DMS114 treated with DMSO at 0.1 percent for 48 hours (cell line): Measurements from ENCODE around the gene RNU1-4.
"Not testable (repeated sequence)": the region's sequence is repeated elsewhere in the genome, so short reads cannot be mapped to it uniquely, and the experiment has no call there.

Source experiments
- DNase-seq: peaks from one replicate; lab custom pipeline; 2025; ENCODE audit not compliant: unreplicated experiment; lab: John Stamatoyannopoulos, UW

Gene RNU1-4

DNA sequence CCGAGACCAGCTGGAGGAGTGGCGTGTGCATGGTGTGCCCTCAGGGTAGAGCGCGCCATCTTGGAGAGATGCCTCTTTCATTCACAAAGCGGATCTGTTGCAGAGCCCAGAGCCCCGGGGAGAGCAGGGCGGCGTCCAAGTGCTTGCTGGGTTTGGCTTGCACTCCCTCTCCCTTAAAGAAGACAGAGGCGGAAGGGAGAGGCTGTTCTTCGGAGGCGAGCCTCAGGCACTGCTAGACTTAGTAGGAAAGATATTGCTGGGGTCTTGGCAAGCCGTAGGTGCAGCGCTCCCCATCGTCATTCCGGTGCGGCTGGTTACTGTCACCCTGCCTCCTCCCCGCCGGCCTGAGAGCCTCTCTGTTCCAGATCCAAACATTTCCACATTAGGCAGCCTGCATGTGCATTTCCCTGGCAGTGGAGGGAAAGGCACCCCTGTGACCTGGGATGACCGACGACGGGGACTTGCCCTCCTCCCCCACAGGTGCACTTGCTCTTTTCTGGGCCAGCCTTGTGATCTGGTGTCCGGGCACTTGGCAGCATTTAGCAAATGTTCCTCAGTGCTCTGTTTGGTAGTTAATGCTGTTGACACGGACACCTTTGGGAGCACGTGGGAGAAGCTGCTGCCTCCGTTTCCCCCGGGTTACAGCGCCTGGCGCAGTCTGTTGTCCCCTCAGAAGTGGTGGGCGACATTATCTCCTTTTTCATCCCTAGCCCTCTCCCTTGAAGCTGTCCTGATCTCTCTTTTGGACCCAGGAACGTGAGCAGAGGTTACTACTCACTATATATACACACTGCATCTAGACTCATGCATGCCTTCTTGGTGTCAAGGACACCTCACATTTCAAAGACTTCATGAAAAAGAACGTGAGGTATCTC lies 25.7 kb downstream of the RNU1-4 start:
- not testable (repeated sequence) for DNase-seq

DNA sequence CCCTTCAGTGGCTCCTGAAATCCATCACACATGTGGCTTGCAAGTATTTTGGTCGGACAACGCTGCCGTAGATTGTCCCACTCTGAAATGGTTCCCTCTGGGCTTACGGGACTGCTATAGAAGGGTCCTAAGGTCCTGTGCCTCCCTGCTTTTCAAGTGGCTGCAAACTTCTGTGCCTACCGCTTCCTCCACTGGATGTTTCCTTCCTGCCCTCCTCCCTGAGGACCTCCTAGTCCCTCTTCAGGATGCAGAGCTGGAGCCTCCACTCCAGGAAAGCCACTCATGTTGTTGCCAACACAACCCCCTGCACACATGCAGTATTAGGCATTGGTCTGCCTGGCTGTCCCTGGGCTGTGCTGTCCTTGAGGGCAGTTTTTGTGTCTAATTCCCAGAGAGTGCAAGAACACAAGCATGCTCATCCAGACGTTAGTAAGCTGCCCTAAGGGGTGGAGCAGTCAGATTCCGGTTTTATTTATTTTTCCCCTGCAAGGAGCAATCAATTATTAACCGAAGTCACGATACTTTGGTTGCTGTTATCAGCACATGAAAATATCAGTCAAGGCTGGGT lies 26.5 kb downstream of the RNU1-4 start:
- not testable (repeated sequence) for DNase-seq

DNA sequence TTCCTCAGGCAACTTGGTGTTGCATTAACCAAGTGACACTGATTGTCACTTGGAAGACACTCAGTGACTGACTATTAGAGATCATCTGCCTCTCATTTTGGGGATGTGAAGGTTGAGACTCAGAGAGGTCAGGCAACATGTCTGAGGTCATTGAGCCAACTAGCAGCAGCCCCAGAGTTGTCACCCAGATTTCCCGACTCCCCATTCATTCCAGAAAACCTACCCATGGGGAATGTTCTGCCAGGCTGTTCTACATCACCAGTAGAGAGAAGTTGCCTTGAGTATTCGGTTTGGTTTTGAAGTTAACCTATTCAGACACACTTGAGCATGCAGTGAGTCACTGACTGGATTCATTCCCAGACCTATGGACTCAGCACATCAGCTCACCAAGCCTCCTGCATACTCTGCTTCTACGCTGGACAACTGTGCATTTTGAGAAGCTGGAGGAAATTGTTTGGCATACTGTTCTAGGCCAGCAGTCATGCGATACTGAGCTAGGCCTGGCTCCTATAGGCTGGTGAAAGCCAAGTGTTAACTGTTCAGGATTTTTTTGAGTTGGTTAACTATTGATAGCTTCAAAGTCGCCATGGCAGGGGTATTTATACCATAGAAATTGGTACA lies 29.9 kb downstream of the RNU1-4 start:
- not testable (repeated sequence) for DNase-seq

DNA sequence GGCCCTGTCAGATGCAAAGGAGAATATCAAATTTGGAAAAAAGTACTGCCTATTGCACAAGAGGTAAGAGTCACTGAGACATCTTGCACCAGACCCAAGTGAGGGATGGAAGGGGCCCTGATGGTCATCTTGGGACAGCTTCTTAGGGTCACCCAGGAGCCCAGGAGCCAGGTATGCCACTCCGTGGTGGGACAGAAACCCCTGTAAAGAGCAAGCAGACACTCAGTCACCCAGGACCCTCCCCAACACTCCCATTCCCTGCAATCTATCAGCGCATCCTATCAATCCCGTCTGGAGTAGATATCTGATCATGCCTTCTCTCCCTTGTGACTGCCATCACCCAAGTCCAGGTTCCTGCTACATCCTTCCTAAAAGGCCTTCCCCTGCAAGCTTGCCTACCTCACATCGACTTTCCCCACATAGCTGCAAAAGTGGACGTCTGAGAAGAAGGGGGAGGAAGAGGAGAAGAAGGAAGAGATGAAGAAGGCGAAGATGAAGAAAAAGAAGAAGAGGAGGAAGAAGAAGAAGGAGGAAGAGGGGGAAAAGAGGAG lies 30.7 kb downstream of the RNU1-4 start:
- DNase-seq = not testable (repeated sequence)

DNA sequence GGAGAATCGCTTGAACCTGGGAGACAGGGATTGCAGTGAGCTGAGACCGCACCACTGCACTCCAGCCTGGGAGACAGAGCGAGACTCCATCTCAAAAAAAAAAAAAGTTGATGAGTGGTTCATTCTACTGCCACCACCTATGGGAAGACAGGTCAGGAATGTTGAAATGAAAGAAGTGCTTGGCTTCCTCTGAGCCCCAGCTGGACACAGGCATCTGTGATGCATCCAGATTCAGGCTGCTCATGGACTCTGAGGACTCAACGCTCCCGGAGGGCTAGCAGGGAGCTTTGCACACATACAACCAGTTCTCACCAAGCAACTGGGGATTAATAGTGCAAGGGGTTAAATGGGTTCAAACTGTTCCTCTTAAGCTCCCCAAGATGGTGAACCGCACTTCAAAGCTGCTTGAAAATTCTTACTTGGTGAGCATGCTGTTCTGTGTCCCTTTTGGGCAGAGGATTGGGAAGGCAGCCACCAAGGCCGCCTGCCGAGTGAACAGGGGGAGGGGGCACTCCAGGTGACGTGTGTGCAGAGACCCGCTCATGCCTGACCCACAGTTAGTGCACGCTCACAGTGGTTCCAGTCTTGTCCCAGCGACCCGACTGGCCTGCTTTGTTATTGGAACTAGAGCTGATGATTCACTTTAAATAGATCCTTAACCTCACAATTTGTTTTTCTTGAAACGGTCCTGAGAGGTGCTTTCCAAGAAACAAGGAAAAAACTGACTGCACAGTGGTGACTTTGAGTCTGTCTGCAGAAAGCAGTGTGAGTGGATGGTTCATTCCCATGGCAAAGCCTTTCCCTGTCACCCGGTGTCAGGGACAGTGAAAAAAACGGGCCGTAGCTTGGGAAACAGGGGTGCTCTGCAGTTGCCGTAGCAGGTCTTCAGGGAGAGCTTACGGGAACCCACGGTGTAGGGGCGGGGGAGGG lies 32.2 kb downstream of the RNU1-4 start:
- not testable (repeated sequence) for DNase-seq

- not testable (repeated sequence) for DNase-seq
Measured at GRCh38 chr1:16773205-16773596, 32.9 kb downstream of the RNU1-4 start.

DNA sequence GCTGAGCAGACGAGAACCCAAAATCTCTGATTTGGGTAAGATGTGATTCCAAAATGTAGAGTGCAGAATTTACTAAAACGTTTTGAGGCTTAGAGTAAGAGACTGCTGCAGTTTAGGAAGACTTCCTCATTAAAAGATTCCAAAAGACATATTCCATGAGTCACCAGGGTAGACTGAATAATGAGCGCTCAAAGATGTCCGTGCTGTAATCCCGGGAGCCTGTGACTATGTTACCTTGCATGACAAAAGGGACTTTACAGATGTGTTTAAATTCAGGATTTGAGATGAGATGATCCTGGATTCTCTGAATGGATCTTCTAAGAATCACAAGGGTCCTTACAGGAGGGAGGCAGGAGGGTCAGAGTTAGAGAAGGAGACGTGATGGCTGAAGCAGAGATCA lies 33.4 kb downstream of the RNU1-4 start:
- not testable (repeated sequence) for DNase-seq

DNA sequence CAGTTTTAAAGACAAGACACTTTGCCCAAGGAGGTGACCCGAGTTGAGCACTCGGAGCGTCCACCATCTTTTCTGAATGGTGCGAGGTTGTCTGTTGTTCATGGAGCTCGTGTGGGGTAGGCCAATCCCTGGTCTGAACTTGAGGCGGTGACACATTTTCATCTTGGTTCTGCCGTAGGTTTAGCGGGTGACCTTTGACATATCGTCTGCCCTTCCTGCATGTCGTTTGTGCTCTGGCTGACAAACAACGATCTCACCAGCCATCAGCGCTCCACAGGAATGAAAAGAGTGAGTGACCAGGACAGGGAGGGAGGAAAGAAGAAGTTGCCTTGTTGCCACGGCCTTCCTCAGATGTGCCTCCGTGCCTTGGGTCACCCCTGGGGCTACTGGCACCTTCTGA lies 34.5 kb downstream of the RNU1-4 start:
- DNase-seq = not testable (repeated sequence)

GRCh38 chr1:16775290-16775689 lies 35.0 kb downstream of the RNU1-4 start:
- DNase-seq = not testable (repeated sequence)

GRCh38 chr1:16776248-16776647 lies 35.9 kb downstream of the RNU1-4 start:
- DNase-seq = not testable (repeated sequence)

- not testable (repeated sequence) for DNase-seq
Measured at GRCh38 chr1:16776835-16777234, 36.5 kb downstream of the RNU1-4 start.

DNA sequence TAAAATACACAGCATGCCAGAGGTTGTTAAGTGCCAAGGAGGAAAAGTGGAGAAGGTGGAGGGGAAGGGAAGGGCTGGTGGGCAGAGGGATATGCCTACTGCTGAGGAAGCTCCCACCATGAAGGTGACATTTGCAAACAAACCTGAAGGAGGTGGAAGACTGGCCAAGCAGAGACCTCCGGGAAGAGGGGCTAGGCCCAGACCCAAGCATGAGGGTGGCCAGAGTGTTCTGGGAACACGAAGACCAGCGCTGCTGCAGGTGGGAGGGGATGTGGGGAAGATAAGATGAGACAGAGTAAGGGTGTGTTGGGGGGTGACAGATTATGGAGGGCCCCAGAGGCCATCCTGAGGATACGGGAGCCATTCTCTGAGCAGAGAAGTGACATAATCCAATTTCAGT lies 37.5 kb downstream of the RNU1-4 start:
- not testable (repeated sequence) for DNase-seq

GRCh38 chr1:16779525-16779924 lies 39.2 kb downstream of the RNU1-4 start:
- DNase-seq = not testable (repeated sequence)

DNA sequence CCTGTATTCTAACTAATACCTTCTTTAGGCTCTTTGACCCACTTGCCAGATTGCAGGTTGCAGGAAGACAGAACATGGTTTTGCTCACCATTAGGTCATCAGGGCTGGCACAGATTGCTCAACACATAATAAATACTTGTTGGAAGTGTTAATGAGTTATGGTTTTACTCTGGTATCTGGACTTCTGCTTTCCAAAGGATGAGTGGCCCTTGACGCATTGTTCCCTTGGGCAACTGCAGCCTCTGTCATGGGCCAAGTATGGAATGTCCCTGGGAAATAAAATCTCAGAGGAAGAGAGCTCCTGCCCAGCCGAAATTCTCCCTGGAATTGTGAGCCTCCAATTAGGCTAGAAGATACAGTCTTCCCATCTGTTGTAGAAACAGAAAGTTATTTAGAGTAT lies 40.7 kb downstream of the RNU1-4 start:
- not testable (repeated sequence) for DNase-seq

- not testable (repeated sequence) for DNase-seq
Measured at GRCh38 chr1:16781625-16782024, 41.3 kb downstream of the RNU1-4 start.

GRCh38 chr1:16784955-16785354 lies 44.6 kb downstream of the RNU1-4 start:
- DNase-seq = not testable (repeated sequence)

DNA sequence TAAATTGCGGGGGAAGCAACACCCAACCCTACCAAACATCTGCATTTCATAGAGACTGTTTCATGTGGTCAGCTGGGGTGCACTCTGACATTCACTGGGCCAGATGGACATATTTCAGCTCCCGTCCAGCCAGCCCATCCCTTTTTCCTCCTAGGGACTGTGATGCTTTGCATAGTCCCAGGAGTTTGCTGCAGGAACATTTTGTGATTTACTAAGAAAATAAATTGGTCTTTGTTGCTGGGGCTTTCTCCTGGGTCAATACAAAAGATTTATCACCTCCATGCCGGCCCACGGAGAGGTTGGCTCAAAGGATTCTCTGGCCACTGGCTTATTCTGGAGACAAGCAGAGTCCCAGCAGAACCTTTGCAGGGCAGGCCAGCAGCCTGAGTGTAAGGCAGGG lies 46.0 kb downstream of the RNU1-4 start:
- not testable (repeated sequence) for DNase-seq

- not testable (repeated sequence) for DNase-seq
Measured at GRCh38 chr1:16787175-16787574, 46.9 kb downstream of the RNU1-4 start.

DNA sequence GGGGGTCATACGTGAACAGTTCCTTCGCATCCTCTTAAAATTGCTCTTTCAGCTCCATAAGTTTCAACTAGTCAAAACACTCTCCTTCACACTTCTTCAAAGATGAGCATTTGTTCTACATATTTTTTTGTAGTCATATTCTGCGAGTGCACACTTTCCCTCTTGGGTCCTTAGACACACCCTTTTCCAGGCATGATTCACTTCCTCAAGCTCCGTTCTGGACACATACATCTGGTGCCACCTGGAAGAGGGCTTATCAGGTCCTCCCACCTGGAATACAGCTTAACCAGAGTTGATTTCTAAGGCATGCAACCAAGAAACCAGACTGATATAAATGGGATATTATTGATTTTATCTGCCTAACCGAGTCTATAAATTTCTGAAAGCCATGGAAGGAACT lies 47.4 kb downstream of the RNU1-4 start:
- DNase-seq = not testable (repeated sequence)
